GM10847 (cell line): ENCODE measurements around the gene OCSTAMP.

Experiments
- POLR2A ChIP-seq: IDR thresholded peaks from 2 replicates; pipeline ENCODE4 v1.6.1; 2011; ENCODE audit not compliant: insufficient read length; ENCODE audit errors: extremely low read depth

The OCSTAMP gene

DNA sequence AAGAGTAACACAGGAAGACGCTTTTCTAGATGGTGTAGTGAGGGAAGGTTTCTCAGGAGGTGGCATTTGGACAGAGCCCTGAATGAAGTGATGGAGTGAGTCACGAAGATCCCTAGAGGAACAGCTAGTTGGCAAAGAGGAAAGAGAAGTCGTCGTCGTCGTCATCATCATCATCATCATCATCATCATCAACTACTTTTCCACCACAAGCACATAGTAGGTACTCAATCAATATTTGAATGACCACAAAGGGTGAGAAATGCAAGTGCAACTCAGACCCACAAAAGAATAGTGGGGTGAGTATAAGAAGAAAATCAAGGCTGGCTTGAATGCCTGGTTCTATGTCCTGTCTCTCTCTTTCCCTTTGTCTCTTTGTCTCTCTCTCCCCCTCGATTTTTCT, 28.3 kb upstream of the OCSTAMP start:
- no peak for TF ChIP-seq POLR2A

DNA sequence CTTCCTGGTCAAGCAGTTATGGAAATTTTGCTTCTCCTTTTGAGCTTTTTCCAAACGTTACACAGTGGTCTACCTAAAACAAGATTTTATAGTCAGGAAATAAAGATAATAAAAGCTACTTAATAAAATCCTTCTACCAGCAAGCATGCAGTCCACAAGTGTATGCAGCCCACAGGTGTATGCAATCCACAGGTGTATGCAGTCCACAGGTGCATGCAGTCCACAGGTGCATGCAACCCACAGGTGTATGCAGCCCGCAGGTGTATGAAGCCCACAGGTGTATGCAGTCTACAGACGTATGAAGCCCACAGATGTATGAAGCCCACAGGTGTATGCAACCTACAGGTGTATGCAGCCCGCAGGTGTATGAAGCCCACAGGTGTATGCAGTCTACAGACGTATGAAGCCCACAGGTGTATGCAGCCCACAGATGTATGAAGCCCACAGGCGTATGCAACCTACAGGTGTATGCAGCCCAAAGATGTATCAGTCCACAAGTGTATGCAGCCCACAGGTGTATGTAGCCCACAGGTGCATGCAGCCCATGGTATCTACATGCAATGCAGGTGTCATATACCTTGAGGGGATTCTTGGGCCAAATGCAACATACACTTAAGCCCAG, 26.4 kb upstream of the OCSTAMP start:
- TF ChIP-seq POLR2A: no peak

DNA sequence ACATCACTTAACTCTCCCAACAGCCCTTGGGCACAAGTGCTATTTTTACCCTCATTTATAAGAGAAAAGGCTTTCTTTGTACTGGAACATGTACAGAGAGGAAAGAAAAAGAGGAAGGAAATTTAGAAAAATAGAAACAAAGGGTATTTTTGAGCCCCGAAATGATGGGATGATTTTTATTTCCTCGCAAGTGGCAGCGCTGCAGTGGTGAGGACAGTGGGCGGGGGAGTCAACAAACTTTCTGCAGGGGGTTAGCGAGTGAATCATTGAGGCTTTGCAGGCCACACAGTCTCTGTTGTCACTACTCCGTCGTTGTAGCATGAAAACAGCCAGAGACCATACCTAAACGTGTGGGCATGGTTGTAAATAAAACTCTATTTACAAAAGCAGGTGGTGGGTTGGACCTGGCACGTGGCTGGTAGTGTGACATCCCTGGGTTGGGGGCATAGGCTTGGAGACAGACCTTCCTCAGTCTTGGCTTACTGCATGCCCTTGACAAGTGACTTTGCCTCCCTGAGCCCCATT, 25.5 kb upstream of the OCSTAMP start:
- no peak for TF ChIP-seq POLR2A

DNA sequence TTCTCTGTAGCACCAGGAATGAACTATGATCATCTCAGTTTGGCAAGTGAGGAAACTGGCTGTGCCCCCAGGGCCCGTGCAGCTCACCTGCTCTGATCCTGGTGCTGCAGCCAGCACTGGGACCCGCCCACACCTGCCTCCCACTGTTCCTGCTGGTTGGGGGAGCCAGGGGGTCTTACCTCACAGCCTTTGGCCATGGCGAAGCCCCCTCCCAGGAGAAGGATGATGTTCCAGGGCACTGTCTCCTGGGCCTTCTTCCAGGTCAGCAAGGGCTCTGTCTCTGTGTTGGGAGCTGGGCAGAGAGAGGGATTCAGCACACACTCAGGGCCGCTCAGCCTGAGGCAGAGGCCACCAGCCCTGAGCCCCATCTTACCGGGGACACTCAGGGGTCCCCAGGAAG, 24.9 kb upstream of the OCSTAMP start:
- TF ChIP-seq POLR2A: no peak

DNA sequence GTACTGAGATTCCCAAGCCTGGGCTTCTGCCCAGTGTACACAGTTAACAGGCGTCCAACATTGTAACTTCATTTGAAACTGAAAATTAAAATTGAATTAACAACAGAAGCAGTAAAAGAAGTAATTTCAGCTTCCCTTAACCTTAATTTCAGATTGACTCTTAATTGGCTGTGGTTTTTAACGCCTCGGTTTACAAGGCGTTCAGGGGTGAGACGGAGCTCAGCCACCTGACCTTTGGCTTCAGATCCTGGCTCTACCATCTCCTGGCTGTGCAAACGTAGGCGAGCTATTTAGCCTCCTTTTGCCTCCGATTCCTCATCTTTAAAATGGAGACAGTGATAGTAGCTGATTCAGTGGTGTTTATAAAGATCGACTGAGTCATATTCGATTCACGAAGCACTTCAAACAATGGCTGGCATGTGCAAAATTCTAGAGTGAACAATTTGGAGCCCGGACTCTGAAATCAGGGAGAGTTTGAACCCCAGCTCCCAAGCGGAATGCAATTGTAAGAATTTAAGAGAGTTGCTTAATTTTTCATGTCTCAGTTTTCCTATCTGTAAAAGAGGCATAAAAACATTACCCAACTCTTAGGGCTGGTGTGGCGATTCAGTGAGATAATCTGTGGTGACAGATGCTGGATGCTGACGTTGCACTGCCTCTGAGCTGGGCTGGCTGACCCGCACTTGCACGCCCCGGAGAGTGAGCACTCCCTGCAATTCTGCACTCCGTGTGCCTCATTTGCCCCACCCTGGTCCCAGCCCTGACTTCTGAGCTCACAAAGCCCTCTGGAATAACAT, 23.5 kb upstream of the OCSTAMP start:
- no peak for TF ChIP-seq POLR2A

DNA sequence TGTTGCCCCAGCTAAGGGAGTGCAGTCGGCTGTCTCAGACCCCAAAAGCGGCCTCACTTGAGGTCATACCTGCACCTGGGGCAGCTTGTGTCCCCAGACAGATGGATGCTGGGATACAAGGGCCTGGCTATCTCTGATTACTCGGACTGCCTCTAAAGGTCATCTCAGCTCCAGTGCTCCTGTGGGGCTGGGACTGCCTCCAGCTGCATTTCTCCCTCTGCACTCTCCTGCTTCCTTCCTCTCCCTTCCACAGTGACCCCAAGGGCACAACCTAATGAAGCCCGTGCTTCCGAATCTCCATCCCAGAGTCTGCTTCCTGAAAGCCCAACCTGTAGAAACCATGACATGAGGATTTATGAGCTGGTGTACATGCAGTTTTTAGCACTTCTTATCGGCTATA, 22.8 kb upstream of the OCSTAMP start:
- TF ChIP-seq POLR2A: no peak

DNA sequence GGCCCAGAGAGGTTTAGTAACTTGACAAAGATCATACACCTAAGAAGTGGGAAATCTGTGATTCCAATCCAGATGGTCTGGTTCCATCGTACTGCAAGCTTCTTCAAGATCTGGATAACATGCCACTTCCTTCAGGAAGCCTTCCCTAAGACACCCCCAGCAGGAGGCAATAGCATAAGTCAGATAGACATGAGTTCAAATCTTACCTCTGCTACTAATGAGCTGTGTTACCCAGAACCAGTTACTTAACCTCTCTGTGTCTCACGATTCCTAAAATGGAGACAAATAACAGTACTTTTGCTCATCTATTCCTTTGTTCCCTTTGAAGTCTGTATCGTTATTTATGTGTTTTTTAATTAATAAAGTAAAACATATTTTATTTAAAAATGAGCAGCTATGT, 22.3 kb upstream of the OCSTAMP start:
- no peak for TF ChIP-seq POLR2A

DNA sequence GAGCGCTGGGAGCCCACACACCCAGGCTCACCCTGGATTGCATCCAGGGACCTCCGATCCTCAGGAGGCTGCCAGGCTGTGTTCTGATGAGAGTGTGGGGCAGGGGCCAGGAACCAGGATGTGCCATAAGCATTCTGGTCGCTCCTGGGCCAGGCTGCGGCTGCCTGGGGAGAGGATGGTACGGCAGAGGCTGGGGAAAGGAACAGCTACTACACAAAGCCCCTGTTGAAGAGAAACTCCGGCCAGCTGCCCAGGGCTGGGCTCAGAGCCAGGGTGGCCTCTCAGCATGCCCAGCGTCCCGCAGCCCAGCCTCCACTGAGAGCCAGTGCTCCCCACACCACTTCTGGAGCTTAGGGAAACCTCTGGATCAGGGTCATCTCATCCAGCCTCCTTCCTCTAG, 21.7 kb upstream of the OCSTAMP start:
- TF ChIP-seq POLR2A: no peak

DNA sequence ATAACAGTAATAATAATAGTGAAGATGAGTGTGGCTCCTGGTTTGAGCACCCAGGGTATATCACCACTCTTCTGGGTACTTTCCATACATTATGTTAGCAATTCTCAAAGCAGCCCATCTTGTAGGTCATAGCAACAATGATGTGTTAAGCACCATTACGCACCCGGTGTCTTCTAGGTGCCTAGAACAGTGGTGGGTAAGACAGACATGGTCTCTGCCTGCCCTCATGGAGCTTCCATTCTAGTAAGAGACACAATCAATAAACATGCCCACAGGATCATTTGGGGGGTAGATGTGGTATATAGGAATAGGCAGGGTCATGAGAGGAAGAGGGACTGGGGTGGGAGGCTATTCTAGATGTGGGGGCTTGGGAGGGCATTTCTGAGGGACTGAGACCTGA, 21.0 kb upstream of the OCSTAMP start:
- TF ChIP-seq POLR2A: no peak

DNA sequence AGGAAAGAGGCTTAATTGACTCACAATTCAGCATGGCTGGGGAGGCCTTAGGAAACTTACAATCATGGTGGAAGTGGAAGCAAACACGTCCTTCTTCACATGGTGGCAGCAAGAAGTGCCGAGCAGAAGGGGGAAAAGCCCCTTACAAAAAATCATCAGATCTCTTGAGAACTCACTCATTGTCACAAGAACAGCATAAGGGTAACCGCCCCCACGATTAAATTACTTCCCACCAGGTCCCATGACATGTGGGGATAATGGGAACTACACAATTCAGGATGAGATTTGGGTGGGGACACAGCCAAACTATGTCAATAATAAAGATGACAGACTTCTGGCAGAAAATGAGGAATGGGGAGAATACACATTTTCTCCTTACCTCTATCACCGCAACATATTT, 20.5 kb upstream of the OCSTAMP start:
- no peak for TF ChIP-seq POLR2A

DNA sequence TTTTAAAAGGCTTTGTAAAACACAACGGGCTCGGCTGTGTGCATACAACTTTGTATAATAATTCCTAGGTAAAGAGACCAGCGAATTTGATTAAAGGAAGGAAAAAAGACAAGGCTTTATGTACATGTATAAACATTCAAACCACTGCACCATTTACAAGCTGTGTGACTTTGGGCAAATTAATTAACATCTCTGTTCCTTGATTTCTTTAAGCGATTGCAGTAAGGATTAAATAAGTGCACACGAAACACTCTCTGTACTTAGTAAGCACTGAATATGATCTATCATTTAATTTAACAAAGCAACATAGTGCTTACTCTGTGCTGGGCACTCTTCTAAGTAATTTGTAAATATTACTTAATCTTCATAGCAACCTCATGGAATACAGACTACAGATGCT, 19.5 kb upstream of the OCSTAMP start:
- no peak for TF ChIP-seq POLR2A

DNA sequence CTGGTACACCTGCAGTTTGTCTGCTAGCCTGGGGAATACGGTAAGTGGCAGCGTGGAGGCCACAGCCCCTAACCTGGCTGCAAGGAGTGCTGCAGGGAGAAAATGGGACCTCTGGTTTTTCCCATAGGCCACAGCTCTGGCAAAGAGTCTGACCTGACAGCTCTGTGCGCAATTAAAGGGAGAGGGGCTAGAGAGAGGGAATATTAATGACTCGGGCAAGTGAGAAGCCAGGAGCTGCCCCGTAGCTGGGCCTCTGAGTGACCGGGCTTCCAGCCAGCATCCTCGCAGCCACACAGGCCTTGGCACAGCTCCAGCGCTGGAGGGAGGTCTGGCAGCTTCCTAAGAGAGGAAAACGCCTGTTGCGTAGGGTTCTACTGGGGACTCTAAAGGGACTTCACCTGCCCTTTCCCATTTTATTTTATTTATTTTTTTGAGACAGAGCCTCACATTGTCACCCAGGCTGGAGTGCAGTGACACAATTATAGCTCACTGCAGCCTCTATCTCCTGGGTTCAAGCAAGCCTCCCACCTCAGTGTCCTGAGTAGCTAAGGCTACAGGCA, 18.2 kb upstream of the OCSTAMP start:
- TF ChIP-seq POLR2A: no peak

DNA sequence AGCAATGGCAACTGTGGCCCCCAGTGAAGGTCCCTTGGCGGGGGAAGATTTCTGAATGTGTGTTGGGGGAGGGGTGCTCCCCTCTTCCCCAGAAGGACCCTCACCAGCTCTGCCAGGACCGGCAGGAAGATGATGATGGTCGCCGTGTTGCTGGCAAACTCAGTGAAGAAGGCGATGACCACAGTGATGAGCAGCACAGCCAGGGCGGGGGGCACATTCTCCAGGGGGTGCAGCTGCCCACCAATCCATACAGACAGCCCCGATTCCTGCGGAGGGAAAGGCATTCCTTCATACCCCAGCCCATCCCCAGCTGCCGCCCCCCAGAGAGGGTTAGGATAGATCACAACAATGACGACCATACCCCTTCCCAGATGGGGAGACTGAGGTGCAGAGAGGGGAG, 15.7 kb upstream of the OCSTAMP start:
- TF ChIP-seq POLR2A: no peak

DNA sequence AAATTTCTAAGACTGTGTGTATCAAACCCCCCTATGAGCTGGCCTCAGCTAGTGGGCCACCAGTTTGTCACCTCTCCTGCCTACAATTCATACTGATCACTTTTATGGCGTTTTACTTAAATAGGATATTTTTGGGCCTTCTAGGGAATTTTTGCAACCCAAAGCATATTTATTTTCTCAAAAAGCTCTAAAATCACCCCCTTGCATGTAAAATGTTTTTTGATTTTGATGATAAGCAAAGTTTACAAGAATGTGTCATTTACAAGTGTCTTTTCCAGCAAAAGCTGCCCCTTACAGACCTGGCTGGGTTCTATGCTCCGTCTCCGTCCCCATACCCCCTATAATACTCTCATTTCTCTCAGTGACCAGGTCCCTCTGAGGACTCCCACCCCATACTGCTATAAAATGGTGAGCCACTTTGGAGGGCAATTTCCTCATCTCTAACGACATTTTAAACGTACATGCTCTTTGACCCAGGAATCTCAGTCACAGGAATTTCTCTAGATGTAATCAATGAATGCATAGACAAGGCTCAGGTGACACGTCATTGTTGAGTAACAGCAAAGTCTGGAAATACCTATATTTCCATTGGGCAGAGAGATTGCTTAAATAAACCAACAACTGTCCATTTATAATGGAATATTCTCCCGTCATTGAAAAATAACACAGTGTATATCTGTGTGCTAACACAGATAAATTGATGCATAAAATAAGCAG, 13.9 kb upstream of the OCSTAMP start:
- no peak for TF ChIP-seq POLR2A

DNA sequence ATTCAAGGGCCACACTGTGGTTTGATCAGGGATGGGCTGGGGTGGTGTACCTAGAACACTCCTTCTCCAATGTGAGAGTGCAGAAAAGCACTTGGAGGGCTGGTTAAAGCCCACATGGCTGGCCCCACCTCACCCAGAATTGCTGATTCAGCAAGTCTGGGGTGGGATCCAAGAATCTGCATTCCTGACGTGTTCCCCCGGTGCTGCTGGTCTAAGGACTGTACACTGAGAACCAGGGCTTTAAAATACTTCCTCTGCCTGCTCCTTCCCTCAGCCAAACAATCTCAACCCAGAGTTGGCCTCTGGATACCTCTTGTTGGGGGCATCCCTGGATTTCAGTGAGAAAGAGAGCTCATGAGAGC, 13.4 kb upstream of the OCSTAMP start:
- no peak for TF ChIP-seq POLR2A
